K562 (cell line): ENCODE results near the gene FYB1. TPM values are rescaled to one million over a fixed set of nuclear protein-coding genes. Genes with fewer than 3 reads are reported as not detected.

Experiments used
- BHLHE40 ChIP-seq: IDR thresholded peaks from 2 replicates; pipeline ENCODE4 v1.6.1; 2011; ENCODE audit warnings: low read length, improper control_type of control experiment
- E2F5 ChIP-seq: sonication (generic); formaldehyde crosslinking; IDR thresholded peaks from 2 replicates; pipeline ENCODE4 v1.8.0; 2022; ENCODE audit warnings: mild to moderate bottlenecking, missing genetic modification reagents
- ELK3 ChIP-seq: fragments of 450-650 bp; formaldehyde crosslinking; IDR thresholded peaks from 2 replicates; pipeline ENCODE4 v1.4.0; 2020; ENCODE audit warnings: mild to moderate bottlenecking
- FUS ChIP-seq: fragments of 200-400 bp; formaldehyde crosslinking; optimal IDR thresholded peaks from 2 replicates; pipeline ENCODE3; 2017; ENCODE audit warnings: low read depth, low read length
- RFX5 ChIP-seq: IDR thresholded peaks from 2 replicates; pipeline ENCODE4 v1.6.1; 2011; ENCODE audit warnings: low read depth, mild to moderate bottlenecking, improper control_type of control experiment, low read length
- SUPT5H ChIP-seq: fragments of 450-650 bp; IDR thresholded peaks from 2 replicates; pipeline ENCODE4 v1.6.1; 2016
- TAL1 ChIP-seq: fragments of 450-650 bp; IDR thresholded peaks from 2 replicates; pipeline ENCODE4 v1.6.1; 2016; ENCODE audit warnings: mild to moderate bottlenecking
- YY1 ChIP-seq, 3 experiments: IDR thresholded peaks; 2 replicates each; pipeline ENCODE4 v1.6.1; 2011; ENCODE audit warnings: low read length in 2 of 3, mild to moderate bottlenecking in 2 of 3, moderate library complexity in 2 of 3, borderline replicate concordance in 1 of 3, control low read depth in 1 of 3, low read depth in 1 of 3; ENCODE audit not compliant: insufficient read depth in 3 of 3, insufficient replicate concordance in 2 of 3, control insufficient read depth in 1 of 3, insufficient read length in 1 of 3; ENCODE audit errors: extremely low read depth in 1 of 3
- ZNF165 ChIP-seq: fragments of 250-450 bp; sonication (Bioruptor Pico); IDR thresholded peaks from 2 replicates; pipeline ENCODE4 v1.4.0; 2020; ENCODE audit warnings: borderline replicate concordance
- ZNF766 ChIP-seq: fragments of 200-800 bp; sonication (Bioruptor generic); conservative IDR thresholded peaks from 2 replicates; pipeline ENCODE4 v1.6.1; 2016; ENCODE audit warnings: missing genetic modification characterization, missing compliant biosample characterization
- polyA plus RNA-seq, 8 experiments: library from polyadenylated mRNA; depleted of rRNA in 4 of 8; stranded (reverse) in 5 of 8; unstranded in 3 of 8; fragments of >200 nt; fragmentation: Nextera tagmentation in 2 of 8; fragmentation: Illumina TruSeq in 1 of 8; extraction: Ambion mirVana in 2 of 8; extraction: Trizol in 1 of 8; gene quantifications; 2 replicates each; pipeline versions ENCODE4 v1.2.1 to v1.2.3, GENCODE V29; 2011 to 2014; ENCODE audit warnings: inconsistent platforms in 1 of 8, missing spikeins in 1 of 8
- total RNA-seq, 7 experiments: library from RNA; depleted of rRNA in 6 of 7; stranded (reverse); fragments of >200 nt in 6 of 7; fragmentation: Illumina TruSeq in 2 of 7; extraction: Trizol in 2 of 7; gene quantifications; 2 replicates each; pipeline versions ENCODE4 v1.2.1 to v1.2.3, GENCODE V29; 2011 to 2021; ENCODE audit warnings: low replicate concordance in 1 of 7
- TF ChIP-seq, protein P1 (sequence below): sonication (generic); formaldehyde crosslinking; IDR thresholded peaks from 2 replicates; pipeline ENCODE4 v1.8.0; 2022; ENCODE audit warnings: mild to moderate bottlenecking, missing genetic modification reagents
- TF ChIP-seq, protein P2 (sequence below), 2 experiments: fragments of 450-650 bp; IDR thresholded peaks; 2 replicates each; pipeline ENCODE4 v1.6.1; 2018; ENCODE audit warnings: mild to moderate bottlenecking in 2 of 2, low read depth in 1 of 2; ENCODE audit not compliant: partially characterized antibody in 2 of 2
- TF ChIP-seq, protein P3 (sequence below): fragments of 250-450 bp; sonication (Bioruptor Pico); IDR thresholded peaks from 2 replicates; pipeline ENCODE4 v1.8.0; 2022; ENCODE audit warnings: inconsistent platforms, mild to moderate bottlenecking, moderate library complexity, borderline replicate concordance

Gene FYB1
- total and polyA plus RNA-seq, 9 of the 15 experiments (the other 6 are each of a cell fraction or from before 2014, with no cell fraction given): 4.7 to 31.5 (median 9.7) TPM

DNA sequence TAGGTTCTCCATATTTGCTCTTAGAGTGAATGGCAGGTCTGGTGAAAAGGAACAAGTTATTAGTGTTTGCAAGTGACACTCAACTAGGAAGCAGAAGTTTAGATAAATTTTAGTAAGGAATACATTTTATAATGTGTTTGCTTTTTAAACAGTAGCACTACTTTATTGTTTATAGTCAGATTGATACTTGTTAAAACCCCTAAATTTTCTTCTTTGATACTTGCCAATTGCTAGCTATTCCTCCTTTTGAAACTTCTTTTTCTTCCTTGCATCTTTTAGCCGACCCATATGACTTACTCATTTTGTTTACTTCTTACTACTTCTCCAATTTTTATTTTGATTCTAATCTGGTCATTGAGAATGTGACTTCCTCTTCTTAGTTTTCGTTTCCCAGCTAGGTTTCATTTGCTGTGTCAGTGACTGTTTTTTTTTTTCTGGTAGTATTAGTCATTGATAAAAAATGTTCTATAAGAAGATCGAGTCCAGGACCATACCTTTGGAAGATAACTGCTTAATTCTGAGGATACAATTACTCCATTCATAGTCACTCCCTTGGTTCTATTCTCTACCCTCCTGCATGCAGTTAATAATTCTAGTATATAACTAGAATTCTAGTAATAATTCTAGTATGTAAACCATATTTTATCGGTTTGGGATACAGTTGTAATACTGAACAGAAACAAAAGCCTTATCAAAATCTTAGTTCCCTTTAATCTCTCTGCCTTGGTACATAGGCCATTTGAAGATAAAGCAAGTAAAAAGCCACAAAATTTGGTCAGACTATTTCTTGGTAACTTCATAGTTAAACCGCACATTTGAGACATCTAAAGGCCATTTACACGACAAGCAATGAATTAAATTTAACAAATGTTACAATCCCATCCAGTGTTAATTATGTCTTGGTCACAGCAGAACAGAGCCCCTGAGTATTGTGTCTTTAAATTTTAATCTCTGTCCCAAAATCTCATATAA is 142.3 kb downstream of the FYB1 start (continued):
- TF ChIP-seq, protein P1, sequence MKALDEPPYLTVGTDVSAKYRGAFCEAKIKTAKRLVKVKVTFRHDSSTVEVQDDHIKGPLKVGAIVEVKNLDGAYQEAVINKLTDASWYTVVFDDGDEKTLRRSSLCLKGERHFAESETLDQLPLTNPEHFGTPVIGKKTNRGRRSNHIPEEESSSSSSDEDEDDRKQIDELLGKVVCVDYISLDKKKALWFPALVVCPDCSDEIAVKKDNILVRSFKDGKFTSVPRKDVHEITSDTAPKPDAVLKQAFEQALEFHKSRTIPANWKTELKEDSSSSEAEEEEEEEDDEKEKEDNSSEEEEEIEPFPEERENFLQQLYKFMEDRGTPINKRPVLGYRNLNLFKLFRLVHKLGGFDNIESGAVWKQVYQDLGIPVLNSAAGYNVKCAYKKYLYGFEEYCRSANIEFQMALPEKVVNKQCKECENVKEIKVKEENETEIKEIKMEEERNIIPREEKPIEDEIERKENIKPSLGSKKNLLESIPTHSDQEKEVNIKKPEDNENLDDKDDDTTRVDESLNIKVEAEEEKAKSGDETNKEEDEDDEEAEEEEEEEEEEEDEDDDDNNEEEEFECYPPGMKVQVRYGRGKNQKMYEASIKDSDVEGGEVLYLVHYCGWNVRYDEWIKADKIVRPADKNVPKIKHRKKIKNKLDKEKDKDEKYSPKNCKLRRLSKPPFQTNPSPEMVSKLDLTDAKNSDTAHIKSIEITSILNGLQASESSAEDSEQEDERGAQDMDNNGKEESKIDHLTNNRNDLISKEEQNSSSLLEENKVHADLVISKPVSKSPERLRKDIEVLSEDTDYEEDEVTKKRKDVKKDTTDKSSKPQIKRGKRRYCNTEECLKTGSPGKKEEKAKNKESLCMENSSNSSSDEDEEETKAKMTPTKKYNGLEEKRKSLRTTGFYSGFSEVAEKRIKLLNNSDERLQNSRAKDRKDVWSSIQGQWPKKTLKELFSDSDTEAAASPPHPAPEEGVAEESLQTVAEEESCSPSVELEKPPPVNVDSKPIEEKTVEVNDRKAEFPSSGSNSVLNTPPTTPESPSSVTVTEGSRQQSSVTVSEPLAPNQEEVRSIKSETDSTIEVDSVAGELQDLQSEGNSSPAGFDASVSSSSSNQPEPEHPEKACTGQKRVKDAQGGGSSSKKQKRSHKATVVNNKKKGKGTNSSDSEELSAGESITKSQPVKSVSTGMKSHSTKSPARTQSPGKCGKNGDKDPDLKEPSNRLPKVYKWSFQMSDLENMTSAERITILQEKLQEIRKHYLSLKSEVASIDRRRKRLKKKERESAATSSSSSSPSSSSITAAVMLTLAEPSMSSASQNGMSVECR: no peak
- no peak for TF ChIP-seq E2F5 (CRISPR knock-in tag)
- peak; percentile 61; the same call in 1 of the 2 replicates for TF ChIP-seq ZNF766 (CRISPR knock-in tag)
- no peak for TF ChIP-seq ZNF165
- TF ChIP-seq YY1 (IDR thresholded peaks at IDR 0.05; ENCODE audit: borderline replicate concordance in 1 of 3, control insufficient read depth in 1 of 3, extremely low read depth in 1 of 3, insufficient read depth in 3 of 3, insufficient read length in 1 of 3, insufficient replicate concordance in 2 of 3, low read depth in 1 of 3, low read length in 2 of 3): no peak
- TF ChIP-seq, protein P2, sequence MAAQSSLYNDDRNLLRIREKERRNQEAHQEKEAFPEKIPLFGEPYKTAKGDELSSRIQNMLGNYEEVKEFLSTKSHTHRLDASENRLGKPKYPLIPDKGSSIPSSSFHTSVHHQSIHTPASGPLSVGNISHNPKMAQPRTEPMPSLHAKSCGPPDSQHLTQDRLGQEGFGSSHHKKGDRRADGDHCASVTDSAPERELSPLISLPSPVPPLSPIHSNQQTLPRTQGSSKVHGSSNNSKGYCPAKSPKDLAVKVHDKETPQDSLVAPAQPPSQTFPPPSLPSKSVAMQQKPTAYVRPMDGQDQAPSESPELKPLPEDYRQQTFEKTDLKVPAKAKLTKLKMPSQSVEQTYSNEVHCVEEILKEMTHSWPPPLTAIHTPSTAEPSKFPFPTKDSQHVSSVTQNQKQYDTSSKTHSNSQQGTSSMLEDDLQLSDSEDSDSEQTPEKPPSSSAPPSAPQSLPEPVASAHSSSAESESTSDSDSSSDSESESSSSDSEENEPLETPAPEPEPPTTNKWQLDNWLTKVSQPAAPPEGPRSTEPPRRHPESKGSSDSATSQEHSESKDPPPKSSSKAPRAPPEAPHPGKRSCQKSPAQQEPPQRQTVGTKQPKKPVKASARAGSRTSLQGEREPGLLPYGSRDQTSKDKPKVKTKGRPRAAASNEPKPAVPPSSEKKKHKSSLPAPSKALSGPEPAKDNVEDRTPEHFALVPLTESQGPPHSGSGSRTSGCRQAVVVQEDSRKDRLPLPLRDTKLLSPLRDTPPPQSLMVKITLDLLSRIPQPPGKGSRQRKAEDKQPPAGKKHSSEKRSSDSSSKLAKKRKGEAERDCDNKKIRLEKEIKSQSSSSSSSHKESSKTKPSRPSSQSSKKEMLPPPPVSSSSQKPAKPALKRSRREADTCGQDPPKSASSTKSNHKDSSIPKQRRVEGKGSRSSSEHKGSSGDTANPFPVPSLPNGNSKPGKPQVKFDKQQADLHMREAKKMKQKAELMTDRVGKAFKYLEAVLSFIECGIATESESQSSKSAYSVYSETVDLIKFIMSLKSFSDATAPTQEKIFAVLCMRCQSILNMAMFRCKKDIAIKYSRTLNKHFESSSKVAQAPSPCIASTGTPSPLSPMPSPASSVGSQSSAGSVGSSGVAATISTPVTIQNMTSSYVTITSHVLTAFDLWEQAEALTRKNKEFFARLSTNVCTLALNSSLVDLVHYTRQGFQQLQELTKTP (IDR thresholded peaks at IDR 0.05; ENCODE audit: low read depth in 1 of 2, partially characterized antibody in 2 of 2): peak; percentile 54 to 76
- TF ChIP-seq RFX5: no peak
- TF ChIP-seq, protein P3, sequence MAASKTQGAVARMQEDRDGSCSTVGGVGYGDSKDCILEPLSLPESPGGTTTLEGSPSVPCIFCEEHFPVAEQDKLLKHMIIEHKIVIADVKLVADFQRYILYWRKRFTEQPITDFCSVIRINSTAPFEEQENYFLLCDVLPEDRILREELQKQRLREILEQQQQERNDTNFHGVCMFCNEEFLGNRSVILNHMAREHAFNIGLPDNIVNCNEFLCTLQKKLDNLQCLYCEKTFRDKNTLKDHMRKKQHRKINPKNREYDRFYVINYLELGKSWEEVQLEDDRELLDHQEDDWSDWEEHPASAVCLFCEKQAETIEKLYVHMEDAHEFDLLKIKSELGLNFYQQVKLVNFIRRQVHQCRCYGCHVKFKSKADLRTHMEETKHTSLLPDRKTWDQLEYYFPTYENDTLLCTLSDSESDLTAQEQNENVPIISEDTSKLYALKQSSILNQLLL: no peak
- no peak for TF ChIP-seq FUS
- no peak for TF ChIP-seq TAL1
- TF ChIP-seq BHLHE40: peak; percentile 44; the same call in 1 of the 2 replicates
- TF ChIP-seq SUPT5H: no peak
- TF ChIP-seq ELK3 (CRISPR knock-in tag): no peak
